HG02852 (cell line): Measurements from ENCODE around the gene AKAP11.
A peak's percentile ranks its signal among the peaks of the same experiment; 100 is the strongest.

Experiments
- ATAC-seq: cut with Tn5 transposase; IDR thresholded peaks from one replicate; pipeline ENCODE4 v1.9.1; 2021; ENCODE audit warnings: mild to moderate bottlenecking, moderate library complexity; ENCODE audit not compliant: unreplicated experiment

AKAP11 gene

GRCh38 chr13:42333613-42334328, 61.8 kb downstream of the AKAP11 start:
- ATAC-seq, result no peak

- no peak for ATAC-seq
Observed at GRCh38 chr13:42334329-42334706, 62.4 kb downstream of the AKAP11 start.

GRCh38 chr13:42337808-42338600, 66.1 kb downstream of the AKAP11 start:
- no peak for ATAC-seq

- ATAC-seq, result peak; percentile 57
Observed at GRCh38 chr13:42345367-42345766, 73.4 kb downstream of the AKAP11 start.

- no peak for ATAC-seq
Observed at GRCh38 chr13:42348576-42348975, 76.6 kb downstream of the AKAP11 start.

GRCh38 chr13:42350141-42350540, 78.2 kb downstream of the AKAP11 start:
- ATAC-seq, result no peak

- peak; percentile 82 for ATAC-seq
Observed at GRCh38 chr13:42354241-42355091, 82.5 kb downstream of the AKAP11 start.

GRCh38 chr13:42355092-42355485, 83.1 kb downstream of the AKAP11 start:
- ATAC-seq, result no peak

- no peak for ATAC-seq
Observed at GRCh38 chr13:42355491-42356183, 83.7 kb downstream of the AKAP11 start.

- no peak for ATAC-seq
Observed at GRCh38 chr13:42356184-42356575, 84.2 kb downstream of the AKAP11 start.

- no peak for ATAC-seq
Observed at GRCh38 chr13:42360046-42360574, 88.2 kb downstream of the AKAP11 start.

- no peak for ATAC-seq
Observed at GRCh38 chr13:42361701-42362100, 89.7 kb downstream of the AKAP11 start.

GRCh38 chr13:42363941-42364612, 92.1 kb downstream of the AKAP11 start:
- no peak for ATAC-seq

- ATAC-seq, result no peak
Observed at GRCh38 chr13:42364613-42365000, 92.7 kb downstream of the AKAP11 start.

GRCh38 chr13:42367831-42368230, 95.9 kb downstream of the AKAP11 start:
- no peak for ATAC-seq

GRCh38 chr13:42369071-42369797, 97.3 kb downstream of the AKAP11 start:
- ATAC-seq, result no peak

- no peak for ATAC-seq
Observed at GRCh38 chr13:42370229-42370628, 98.3 kb downstream of the AKAP11 start.
